HTR-8/SVneo (cell line): ENCODE data around the gene STXBP6.
A peak's percentile ranks its signal among the peaks of the same experiment; 100 is the strongest.

Experiments used
- DNase-seq: peaks from one replicate; pipeline ENCODE4 v3.0.0; 2011; ENCODE audit warnings: low spot score, mixed read lengths; ENCODE audit not compliant: insufficient read length
- FAIRE-seq: peaks from 2 replicates; lab custom pipeline; 2011; peaks lifted over from hg19 to GRCh38; lab: Jason Lieb, UNC

STXBP6 gene

GRCh38 chr14:25053585-25053984 is 3.6 kb upstream of the STXBP6 start:
- no peak for FAIRE-seq

GRCh38 chr14:25052921-25053320 is 3.0 kb upstream of the STXBP6 start:
- FAIRE-seq (no peak), DNase-seq (no peak)

More at GRCh38 chr14:25053585-25053984, 3.6 kb upstream of the STXBP6 start:
- no peak for DNase-seq

GRCh38 chr14:25052385-25052784 is 2.4 kb upstream of the STXBP6 start:
- DNase-seq (no peak), FAIRE-seq (no peak)

DNA sequence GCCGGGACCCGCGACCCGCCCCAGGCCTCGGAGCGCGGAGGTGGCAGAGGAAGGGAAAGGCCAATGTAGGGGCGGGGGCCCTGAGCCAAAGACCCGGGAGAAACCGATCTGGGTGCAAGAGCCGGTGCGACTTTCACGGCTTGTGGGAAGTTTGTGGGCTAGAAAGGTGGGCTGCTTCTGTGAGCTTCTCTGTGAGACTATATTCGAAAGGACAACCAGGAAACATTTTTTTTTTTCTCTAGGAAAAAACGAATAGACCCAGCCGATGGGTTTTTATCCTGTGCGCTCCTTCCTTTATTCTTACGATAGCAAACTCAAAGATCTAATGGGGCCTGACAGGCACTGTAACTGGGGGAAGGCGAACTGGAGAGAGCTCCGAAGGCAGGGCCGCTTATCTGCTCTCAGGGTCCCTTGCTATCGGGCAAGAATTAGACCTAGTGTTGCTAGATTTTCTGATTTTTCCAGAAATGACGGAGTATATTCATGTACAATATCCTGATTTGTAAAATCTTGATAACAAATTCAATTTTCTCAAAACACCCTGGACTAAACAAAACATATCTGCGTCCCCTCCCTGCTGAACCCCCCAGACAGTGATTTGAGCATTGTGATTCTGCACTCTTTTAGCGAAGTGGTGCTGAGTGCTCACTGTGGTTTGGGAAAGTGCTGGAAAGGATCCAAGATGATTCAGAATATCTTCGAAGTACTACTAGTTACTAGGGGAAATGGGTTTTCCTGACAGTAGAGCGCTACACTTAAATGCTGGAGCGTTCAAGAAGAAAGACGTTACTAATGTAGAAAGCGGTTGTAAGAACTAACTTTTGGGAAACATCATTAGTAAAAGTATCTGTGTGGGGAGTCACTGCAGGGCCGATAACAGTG is 563 bp upstream of the STXBP6 start:
- FAIRE-seq (peak; percentile 86), DNase-seq (no peak)

DNA sequence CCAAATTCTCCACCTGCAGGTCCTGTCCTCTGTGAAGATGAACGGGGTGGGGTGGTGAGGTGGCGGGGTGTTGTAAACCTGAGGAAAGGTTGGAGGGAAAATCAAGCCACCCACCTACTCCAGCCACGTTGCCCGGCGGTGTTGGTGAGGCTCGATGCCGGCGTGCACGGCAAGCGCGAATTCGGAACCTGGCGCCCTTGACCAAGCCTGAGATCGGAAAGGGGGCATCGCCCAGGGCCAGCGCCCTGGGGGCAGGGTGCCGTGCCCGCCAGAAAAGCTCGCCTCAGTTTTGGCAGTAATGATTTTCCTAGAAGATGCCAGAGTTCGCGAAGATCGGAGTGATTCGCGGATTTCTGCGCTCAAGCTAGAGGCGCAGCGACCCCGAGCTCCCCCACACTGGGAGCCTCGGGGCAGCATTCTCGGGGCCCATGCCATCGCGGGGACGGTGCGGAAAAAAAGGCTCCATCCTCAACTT is 817 bp downstream of the STXBP6 start:
- no peak for DNase-seq
- FAIRE-seq = no peak

- DNase-seq (peak; percentile 29), FAIRE-seq (peak; percentile 90)
Measured at GRCh38 chr14:25048170-25049016, 1.6 kb downstream of the STXBP6 start.

- FAIRE-seq = peak; percentile 28
- DNase-seq = no peak
Measured at GRCh38 chr14:25046301-25046943, 3.5 kb downstream of the STXBP6 start.

DNA sequence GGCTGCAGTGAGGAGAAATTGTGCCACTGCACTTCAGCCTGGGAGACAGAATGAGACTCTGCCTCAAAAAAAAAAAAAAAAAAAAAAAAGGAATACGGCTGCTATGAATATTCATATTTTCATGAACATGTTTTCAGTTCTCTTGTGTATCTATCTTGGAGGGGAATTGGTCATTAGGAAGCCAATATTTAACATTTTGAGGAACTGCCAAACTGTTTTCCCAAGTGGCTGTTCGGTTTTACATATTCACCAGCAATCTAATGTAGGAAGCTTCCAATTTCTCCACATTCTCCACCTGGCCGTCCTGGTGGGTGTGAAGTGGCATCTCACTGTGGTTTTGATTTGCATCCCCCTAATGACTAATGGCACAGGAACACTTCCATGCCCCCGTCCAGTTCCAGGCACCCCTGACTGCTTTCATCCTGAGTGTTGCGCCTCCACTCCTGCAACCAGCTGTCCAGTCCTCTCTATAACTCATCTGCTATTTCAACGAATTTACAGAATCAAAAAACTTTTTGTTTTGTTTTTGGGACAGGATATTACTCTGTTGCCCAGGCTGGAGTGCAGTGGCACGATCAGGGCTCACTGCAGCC is 5.7 kb downstream of the STXBP6 start:
- peak; percentile 16 for FAIRE-seq
- DNase-seq = no peak

DNA sequence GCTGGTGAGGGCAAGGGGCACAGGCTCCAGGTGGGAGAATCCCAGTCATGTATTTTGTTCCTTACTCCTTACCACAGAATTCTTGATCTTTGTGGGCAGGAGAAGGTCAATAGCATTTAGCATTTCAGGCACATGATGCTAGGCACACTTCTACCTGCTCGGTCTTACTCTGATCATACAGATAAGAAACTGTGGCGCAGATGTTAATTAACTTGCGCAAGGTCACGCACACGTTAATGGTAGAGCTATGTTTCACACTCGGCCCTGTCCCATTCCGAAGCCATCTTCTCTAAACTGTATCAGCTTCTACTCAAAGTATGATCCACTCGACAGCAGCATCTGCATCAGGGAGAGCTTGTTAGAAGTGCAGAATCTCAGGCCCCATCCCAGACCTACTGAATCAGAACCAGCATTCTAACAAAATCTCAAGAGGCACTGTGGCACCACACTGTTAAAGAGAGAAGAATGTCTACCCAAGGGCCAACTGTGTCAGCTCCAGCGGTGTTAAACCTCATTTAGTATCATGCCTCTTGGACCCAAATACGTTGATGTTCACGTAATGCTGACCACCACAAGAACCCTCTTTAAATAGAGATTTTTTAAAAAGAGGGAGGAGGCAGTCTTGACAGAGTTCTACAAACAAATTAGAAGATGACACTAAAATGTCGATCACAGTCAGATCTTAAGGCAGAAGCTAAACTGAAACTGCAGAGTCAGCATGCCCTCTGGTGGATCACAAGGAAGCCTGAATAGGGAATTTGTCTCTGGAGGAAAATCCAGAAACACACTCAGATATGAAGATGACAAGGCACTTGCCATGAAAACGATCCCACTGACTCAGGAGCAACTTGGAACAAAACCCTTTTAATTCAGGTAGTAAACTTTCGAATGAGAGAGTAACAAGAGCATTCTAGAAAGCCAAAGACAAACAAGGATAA is 7.3 kb downstream of the STXBP6 start:
- FAIRE-seq (peak; percentile 79), DNase-seq (peak; percentile 71)

DNA sequence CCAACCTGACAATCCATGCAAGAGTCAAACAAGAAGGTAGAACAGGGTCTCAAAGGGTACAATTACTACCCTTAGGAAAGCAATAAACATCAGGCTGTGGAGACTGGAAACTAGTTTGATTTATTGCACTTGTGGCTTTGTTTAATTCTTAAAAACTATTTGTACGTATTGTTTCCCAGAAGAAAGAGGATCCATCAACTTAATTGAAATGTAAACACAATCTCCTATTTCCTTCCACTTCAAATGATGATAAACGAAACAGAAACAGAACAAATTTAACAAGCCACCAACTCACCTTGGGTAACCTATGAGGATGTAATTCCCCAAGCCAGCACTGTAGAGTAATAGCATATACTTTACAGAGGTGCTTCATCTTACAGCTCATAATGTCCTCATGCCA is 8.0 kb downstream of the STXBP6 start:
- DNase-seq (no peak), FAIRE-seq (peak; percentile 55)

DNA sequence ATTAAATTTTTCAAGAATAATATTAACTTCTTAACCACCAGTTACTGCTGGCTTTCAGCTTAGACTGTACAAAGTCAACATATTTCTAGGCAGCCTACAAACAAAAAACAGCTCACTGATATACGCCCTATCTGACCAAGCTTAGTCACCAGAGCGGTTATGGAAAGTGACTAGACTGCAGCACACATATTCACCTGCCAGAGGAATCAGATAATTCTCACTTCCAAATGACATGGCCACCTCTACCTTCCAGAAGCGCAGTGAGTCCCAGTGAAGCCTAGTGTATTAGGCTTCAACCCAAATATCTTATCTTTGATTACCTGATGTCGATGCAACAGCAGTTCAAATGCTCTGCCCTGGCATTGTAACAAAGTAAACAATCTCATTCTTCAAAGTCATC is 8.5 kb downstream of the STXBP6 start:
- DNase-seq = no peak
- FAIRE-seq = peak; percentile 23

DNA sequence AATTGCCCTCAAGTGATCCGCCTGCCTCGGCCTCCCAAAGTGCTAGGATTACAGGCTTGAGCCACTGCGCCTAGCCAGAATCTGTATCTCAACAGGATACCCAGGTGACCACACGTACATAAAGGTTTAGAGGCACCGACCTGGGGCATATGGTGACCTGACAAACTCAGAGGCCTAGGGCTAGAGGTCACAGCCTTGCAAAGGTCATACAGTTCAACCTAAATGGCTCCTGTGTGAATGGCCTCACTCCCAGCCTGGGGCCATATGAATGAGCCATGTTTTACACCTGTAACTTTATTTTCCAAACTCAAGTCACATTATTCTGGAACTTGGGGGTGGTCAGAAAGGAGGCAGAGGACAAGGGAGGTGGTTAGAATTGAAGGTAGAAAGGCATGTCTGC is 10.0 kb downstream of the STXBP6 start:
- FAIRE-seq = no peak

DNA sequence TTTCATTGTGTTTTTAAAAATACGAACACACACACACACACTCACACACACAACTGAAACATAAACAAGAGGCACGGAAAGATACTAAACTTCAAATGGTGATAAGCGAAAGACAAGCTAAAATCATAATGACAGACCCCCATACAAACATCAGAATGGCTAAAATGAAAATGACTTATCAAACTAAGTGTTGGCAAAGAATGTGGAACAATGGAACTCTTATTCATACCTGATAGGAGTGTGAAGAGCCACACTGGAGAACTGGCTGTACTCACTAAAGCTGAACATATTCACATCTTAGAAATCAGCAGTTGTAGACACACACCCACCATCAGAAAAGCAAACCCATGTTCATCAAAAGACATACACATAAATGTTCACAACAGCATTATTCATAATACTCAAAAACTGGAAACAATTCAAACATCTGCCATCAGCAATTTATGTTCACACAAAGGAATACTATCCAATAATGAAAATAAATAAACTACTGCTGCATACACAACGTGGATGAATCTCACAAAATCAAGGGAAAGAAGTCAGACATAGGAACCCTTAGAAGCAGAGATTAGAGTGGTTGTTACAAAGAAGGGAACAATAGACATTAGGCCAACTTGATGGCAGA is 11.8 kb downstream of the STXBP6 start:
- DNase-seq (no peak), FAIRE-seq (peak; percentile 51)

More for the DNA sequence above, 10.0 kb downstream of the STXBP6 start:
- DNase-seq = no peak

- FAIRE-seq = no peak
Measured at GRCh38 chr14:25037032-25037431, 12.9 kb downstream of the STXBP6 start.

DNA sequence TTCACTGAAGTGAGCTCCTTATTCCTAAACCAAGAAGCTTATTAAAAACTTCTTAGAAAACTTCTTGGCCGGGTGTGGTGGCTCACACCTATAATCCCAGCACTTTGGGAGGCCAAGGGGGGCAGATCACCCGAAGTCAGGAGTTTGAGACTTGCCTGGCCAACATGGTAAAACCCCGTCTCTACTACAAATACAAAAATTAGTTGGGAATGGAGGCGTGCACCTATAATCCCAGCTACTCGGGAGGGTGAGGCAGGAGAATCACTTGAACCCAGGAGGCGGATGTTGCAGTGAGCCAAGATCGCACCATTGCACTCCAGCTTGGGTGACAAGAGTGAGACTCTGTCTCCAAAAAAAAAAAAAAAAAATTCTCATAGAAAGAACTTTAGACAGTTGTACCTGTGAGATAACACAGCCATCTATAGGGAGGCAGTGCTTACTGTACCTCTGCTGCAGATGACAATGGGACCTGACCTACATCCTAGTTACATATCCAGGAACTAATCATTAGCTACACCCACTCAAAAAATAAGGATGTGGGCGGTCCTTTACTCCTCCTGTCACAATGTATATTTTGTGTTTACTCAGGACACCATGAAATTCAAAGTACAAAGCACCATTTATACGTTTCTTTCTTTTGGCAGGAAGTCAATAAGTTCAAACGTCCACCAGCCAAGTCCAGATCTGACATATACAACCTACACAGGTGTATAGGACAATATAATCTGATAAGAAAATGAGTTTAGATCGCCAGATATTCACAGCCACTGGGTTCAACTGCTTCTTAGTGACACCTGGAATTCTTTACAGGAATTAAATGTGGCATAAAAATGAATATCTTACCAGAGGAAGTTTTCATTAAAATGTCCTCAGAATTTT is 14.9 kb downstream of the STXBP6 start:
- DNase-seq = no peak
- FAIRE-seq = no peak

More at GRCh38 chr14:25037032-25037431, 12.9 kb downstream of the STXBP6 start:
- no peak for DNase-seq

DNA sequence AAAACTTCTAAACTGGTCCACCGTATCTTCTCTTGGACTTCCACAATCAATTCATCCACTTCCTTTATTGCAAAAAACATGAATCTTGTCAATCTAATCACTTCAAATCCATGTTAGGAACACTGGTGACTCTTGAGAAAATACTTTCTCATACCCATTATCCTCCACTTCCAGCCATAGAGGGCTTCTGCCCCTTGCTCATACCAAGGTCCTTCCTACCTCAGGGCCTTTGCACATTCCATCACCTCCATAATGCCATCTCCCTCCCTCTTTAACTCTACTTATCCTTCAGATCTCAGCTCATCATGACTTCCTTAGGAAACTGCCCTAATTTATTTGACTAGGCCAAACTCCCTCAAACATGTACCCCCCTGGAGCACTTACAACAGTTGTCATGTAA is 16.6 kb downstream of the STXBP6 start:
- FAIRE-seq = no peak
- DNase-seq = no peak

DNA sequence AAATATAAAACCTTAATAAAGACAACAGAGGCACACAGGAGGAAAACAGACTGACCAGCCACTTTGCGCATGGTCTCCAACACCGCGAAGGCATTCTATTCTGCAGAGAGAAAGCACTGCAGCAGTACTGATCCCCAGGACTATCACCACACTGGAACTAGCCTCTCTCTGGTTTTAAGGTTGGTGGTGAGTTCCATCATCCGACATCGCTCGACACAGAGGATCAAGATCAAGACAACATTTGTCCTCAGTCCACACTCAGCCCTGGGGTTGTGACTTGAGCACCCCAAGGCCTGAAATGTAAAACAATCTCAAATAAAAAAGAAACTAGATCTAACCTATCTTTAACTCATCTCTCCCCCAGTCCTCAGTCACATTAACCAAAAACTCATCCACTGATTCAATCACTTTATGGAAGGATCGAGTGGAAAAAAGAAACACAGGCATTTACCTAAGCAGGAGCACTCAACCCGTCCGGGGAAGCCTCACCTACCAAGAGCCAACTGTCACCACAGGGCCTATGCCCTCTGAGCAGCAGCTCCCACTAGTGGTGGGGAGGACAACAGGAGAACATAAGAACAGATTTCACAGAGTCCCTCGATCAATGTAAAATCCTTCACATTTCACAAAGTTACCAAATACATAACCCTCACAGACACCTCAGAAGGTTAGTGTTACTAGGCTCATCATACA is 17.7 kb downstream of the STXBP6 start:
- DNase-seq = no peak
- FAIRE-seq = peak; percentile 67
